GM18873 (cell line): Measurements from ENCODE around the gene C19orf33.

Experiments
- ATAC-seq: cut with Tn5 transposase; IDR thresholded peaks from one replicate; pipeline ENCODE4 v1.9.1; 2021; ENCODE audit warnings: mild to moderate bottlenecking, moderate library complexity, moderate number of reproducible peaks; ENCODE audit not compliant: unreplicated experiment, low FRiP score

The C19orf33 gene

DNA sequence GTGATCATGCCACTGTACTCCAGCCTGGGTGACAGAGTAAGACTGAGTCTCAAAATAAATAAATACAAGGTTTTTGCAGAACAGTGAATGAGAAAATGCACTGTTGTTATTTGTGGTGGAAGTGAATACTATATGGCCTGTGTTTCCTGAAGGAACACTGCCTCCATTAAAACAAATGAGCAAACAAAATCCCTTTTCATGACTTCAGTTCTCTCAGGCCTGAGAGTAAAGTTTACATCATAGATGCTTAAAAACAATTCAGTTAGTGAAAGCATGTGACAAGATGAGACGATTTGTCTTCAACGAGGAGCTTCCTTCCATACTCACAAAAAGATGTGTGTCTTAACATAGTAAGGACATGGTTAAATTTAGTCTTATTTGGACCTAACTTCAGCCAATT is 25.3 kb upstream of the C19orf33 start:
- no peak for ATAC-seq

DNA sequence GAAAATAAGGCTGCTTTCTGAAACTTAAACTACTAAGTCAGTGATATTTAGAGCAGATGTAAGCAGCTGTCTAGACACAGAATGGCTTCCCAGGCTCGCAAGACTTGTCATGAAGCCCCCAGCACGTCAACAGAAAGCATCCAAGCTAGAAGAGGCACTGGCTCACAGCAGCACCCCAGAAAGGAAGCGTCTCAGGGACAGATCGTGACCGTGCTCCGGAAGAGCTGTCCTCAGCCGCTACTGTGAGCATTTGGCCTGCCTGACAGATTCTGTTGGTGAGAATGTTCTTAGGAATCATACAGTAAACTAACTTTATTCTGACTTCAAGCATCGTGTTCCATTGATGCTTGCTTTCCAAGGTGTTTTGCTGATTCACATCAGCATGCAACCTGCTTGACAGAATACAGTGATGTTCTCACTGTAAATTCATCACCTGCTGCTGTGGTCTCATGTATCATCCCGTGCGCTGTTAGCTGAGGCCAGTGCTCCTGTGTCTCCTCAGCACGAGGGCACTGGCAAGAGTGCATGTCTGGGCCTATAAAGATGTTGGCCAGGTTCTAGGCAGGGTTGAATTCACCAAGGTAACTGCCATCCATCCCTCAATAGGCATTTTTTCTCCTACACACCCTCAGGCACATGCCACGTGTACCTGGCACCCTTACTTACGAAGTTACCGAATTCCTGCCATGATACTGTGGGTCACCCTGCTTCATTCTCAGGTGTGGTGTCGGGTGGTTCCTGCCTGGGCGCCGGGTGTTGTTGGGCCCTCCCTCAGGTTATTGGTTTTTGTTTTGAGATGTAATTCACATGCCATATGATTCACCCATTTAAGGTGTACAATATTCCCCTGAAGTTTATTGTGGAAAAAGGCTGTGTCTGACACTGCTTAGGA is 23.8 kb upstream of the C19orf33 start:
- no peak for ATAC-seq

GRCh38 chr19:38281811-38282566 is 22.1 kb upstream of the C19orf33 start:
- no peak for ATAC-seq

DNA sequence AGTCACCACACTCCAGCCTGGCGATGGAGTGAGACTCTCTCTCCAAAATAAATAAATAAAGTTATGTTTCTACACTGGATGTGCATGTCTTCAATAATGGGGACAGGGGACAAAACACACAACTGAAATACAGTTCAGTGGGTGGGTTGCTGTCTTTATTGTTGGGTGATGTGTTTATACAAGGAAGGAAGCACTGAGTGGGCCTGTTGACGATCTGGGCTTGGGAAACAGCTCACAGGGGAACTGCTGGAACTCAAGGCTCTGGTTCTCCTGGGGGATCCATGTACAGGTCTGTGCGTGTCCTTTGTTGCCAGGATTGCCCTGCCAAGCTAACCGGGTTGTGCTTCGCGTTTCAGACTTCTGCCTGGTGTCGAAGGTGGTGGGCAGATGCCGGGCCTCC is 20.8 kb upstream of the C19orf33 start:
- ATAC-seq = no peak

- ATAC-seq = no peak
Observed at GRCh38 chr19:38284422-38284821, 19.6 kb upstream of the C19orf33 start.

GRCh38 chr19:38285567-38285966 is 18.5 kb upstream of the C19orf33 start:
- ATAC-seq = no peak

- no peak for ATAC-seq
Observed at GRCh38 chr19:38287604-38288003, 16.4 kb upstream of the C19orf33 start.

DNA sequence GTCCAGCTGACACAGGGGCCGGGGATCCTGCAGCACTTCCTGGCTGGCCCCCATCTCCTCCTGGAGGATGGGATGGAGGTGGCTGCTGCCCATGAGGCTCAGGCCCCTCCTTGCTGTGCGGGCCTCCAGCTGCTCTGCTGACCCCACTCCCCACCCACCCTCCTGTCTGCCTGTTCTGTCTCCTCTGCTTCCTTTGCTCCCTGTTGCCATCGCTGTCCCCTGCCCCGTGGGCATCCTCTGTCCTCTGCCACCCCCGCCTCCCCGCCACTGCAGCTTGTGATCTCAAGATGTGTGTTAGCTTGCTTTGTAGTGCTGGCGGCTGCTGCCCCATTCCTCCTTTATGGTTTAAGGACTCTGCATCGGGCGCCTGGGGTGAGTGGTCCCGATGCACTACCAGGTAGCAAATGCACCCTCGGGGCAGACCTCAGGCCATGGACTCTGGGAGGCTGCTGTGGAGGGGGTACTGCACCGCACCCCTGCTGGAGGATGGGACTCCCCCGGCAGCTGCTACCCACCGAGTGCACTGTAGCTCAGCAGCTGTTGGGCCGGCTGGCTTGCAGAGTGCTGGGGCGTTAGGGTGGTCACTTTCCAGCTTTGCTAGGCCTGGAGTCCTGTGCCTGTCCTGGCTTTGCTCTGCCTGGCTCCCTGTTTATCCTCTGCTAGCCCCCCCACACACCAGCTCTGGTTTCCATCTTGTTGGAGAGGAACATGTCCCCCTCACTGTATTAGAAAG is 15.8 kb upstream of the C19orf33 start:
- no peak for ATAC-seq

- no peak for ATAC-seq
Observed at GRCh38 chr19:38289955-38290354, 14.1 kb upstream of the C19orf33 start.

DNA sequence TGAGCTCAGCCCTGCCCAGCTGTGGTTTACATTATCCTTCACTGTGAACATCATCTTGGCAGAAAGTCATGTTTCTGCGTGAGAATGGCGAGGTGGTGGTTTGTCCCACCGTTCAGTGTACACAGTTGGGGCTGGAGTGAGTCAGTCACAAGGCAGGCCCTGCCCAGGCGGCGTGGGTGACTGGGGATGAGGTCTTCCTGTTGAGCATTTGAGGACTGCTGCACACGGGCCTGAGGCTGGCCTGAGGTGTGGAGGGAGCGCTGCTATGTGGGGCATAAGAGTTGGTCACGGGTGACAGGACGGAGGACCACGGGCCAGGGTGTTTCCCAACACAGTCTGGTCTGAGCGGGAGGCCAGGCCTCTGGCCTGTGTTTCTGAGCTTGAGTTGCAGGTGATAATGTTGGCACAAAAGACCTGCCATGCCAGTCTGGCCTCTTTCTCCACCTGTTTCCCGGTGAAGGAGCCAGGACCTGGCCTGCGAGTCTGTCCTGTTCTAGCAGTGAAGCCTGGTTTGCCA is 13.4 kb upstream of the C19orf33 start:
- no peak for ATAC-seq

- no peak for ATAC-seq
Observed at GRCh38 chr19:38291855-38292254, 12.2 kb upstream of the C19orf33 start.

- ATAC-seq = no peak
Observed at GRCh38 chr19:38293281-38293680, 10.8 kb upstream of the C19orf33 start.

- ATAC-seq = no peak
Observed at GRCh38 chr19:38294090-38294489, 10.0 kb upstream of the C19orf33 start.

DNA sequence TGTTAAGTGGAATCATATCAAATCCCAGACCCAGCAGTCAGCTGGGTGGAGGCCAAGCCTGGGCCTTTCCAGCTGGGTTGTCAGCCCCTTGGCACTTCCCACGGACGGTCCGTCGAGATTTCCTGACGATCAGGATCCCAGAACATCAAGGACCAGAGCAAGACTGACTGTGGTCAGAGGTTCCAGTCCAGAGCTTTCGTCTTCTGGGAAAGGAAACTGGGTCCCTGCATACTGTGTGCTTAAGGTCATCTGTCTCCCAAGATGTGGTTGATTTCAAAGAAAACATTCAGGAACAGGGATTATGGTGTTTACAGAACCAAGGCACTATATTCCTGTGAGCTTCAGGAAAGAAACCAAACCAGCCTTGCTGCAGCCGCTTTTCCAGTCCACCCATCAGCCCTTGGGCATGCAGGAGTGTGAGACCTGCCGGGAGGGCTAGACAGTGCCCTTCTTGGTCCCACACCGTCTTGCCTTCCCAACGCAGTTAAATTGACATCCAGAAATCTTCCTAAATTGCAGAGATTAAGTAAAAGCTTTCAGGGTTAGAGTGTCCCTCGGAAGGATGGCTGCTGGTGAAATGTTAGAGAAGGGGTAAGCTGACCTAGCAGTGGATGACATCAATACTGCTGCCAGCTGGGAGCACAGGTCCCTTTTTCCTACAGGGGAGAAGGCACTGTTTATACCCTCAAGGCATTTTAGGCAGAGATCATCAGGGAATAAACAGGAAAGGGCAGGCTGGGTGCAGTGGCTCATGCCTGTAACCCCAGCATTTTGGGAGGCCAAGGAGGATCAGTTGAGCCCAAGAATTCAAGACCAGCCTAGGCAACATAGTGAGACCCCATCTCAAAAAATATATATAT is 5.0 kb upstream of the C19orf33 start:
- no peak for ATAC-seq

- ATAC-seq = no peak
Observed at GRCh38 chr19:38304352-38304865, 358 bp downstream of the C19orf33 start.

DNA sequence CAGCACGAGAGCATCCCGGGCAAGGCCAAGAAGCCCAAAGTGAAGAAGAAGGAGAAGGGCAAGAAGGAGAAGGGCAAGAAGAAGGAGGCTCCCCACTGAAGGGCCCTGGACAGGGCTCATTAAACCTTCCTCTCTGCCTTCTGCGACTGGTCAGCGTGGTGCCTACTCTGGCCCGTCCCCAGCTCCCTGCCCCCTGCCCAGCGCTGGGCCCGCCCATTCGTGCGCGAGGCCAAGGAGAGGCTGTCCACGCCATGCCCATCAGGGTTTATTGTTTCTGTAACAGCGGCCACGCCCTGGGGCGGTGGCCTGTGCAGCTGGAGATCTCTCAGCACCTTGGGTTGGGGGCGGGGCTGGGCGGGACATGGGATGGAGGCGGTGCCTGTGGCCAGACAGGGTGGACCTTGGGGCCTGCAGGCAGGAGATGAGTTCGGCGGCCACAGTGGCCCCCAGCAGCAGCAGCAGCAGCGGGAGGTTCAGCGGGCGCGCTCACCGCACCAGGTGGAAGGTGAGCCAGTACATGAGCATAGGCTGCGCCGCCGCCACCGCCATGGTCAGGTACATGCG is 897 bp downstream of the C19orf33 start:
- no peak for ATAC-seq

DNA sequence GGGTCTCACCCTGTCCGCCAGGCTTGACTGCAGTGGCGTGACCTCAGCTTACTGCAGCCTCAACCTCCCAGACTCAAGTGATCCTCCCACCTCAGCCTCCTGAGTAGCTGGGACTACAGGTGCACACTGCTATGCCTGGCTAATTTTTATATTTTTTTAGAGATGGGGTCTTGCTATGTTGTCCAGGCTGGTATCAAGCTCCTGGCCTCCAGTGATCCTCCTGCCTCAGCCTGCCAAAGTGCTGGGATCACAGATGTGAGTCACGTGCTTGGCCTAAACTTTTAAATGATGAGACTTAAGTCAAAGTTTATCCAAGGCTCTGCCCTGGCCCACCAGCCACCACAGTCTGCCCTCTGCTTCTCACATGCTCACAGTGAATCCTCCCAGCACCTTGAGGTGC is 2.2 kb downstream of the C19orf33 start:
- no peak for ATAC-seq

DNA sequence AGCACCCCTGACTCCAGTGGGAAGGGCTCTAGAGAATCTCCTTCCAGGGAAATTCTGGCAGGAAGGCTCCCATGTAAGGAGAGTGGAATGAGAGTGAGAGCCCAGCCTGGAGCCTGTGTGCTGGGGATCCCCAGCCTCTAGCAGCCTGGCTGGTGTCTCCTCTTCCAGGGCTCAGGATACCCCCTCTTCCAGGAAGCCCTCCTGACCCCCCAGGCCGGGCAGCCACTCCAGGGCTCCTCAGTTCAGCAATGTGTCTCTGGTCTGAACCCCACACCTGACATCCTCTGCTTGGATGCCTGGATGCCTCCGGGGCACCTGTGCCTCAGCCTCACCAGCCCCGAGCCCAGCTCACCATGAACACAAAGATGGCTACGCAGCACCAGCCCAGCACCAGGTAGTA is 3.0 kb downstream of the C19orf33 start:
- ATAC-seq = no peak

GRCh38 chr19:38307597-38307996 is 3.5 kb downstream of the C19orf33 start:
- no peak for ATAC-seq
